ENCODE measurements around the gene FKBP1A. TPM values are rescaled to one million over a fixed set of nuclear protein-coding genes. Genes with fewer than 3 reads are reported as not detected.

FKBP1A gene
- total RNA-seq, 1 experiment from 2014 or later: 158 TPM

GRCh38 chr20:1389703-1390580, 2.9 kb downstream of the FKBP1A start:
- no peak for DNase-seq (ENCODE audit: low spot score)
- in situ Hi-C loops (cut with HindIII; ENCODE audit: low sequenced_read_pairs): no loop called here

- DNase-seq (ENCODE audit: low spot score): no peak
- in situ Hi-C loops (cut with HindIII; ENCODE audit: low sequenced_read_pairs): no loop called here
Observed at GRCh38 chr20:1388741-1389483, 3.9 kb downstream of the FKBP1A start.

- no peak for DNase-seq (ENCODE audit: low spot score)
- in situ Hi-C loops (cut with HindIII; ENCODE audit: low sequenced_read_pairs): no loop called here
Observed at GRCh38 chr20:1388253-1388652, 4.6 kb downstream of the FKBP1A start.

GRCh38 chr20:1386323-1386722, 6.5 kb downstream of the FKBP1A start:
- no peak for DNase-seq (ENCODE audit: low spot score)
- in situ Hi-C loops (cut with HindIII; ENCODE audit: low sequenced_read_pairs): no loop called here

- in situ Hi-C loops (cut with HindIII; ENCODE audit: low sequenced_read_pairs): no loop called here
- DNase-seq (ENCODE audit: low spot score): no peak
Observed at GRCh38 chr20:1383623-1384404, 9.0 kb downstream of the FKBP1A start.

DNA sequence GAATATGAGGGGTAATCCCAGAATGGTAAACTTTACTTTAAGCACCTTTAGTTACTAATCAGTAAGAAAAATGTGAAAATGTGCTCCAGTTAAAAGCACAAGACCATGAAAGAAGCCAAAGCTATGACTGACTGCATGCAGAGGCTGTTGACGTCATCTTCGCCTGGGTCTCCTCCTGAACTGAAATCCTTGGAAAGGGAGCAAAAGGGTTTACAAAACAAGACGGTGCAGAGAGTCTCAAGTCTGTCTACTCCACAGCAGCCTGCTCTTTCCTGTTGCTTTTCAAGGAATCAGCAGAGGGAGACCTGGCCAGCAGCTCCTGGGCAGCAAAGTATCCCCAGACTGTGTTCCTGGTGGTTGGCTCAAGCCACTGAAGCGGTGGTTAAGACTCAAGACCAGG, 10.2 kb downstream of the FKBP1A start:
- in situ Hi-C loops (cut with HindIII; ENCODE audit: low sequenced_read_pairs): no loop called here

GRCh38 chr20:1381753-1382591, 10.9 kb downstream of the FKBP1A start:
- DNase-seq (ENCODE audit: low spot score): peak; percentile 51
- in situ Hi-C loops (cut with HindIII; ENCODE audit: low sequenced_read_pairs): no loop called here

More for the DNA sequence above, 10.2 kb downstream of the FKBP1A start:
- DNase-seq (ENCODE audit: low spot score): no peak

DNA sequence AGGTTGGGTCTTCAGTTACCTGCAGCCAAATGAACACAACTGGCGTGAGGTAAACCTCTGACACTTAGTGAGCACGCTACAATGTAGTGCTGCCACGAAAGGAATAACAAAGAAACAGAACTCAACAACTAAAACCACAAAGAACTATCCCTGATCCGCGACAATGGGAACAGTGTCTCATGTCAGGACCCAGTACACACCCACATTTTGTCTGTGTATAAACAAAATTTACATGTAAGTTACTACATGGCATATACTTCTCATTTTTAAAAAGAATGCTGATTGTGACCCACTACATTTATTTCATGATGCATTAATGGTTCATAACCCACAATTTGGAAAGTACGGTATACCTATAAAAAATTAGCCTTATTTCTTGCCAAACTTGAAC, 14.1 kb downstream of the FKBP1A start:
- DNase-seq (ENCODE audit: low spot score): no peak
- in situ Hi-C loops (cut with HindIII; ENCODE audit: low sequenced_read_pairs): no loop called here

DNA sequence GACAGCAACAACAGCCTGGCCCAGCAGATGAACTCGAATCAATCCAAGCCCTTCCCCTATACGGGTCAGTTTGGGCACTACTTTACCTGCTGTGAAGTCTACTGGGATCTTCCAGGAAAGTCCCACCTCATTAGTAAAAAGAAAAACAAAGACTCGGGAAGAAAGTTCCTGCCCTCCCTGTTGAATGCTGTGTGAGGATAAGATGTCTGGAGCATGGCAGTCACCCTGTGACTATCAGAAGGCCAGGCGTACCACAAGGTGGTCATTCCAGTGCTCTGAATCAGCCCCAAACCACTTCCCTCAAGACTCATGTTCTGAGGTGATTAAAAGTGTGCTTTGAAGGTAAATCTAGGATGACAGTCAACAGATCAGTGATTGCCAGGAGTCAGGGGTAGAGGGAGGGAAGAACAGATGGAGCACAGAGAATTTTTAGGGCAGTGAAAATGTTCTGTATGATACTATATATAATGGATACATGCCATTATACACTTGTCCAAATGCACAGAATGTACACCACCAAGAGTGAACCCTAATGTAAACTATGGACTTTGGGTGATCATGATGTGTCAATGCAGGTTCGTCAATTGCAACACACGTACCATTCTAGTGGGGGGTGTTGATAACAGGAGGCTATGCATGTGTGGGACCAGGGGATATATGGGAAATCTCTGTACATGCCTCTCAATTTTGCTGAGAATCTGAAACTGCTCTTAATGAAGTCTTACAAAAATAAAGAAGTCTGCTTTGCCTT, 14.7 kb downstream of the FKBP1A start:
- in situ Hi-C loops (cut with HindIII; ENCODE audit: low sequenced_read_pairs): no loop called here
- DNase-seq (ENCODE audit: low spot score): no peak

DNA sequence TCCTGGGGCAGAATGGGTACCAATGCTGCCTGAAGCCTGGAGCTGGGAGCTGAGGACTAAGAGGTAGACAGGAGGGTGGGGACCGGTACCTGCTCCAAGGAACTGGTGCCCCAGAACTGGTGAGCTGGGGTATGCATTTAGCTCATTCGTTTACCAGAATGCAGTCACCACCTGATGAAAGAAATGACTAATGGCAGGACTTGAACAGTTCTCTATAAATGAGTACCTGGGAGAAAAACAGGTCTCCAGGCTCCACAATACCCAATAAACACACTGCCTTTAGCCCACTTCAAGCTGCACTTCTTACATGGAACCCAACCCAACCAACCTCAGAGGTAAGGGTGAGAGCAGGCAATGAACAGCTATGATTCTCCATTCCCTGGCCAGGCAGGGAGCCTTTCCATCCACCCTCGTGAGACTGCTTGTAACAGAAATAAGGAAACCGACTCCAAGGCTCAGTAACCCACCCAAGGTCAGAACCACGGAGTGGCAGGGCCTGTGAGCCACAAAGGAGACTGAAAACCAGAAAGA, 15.4 kb downstream of the FKBP1A start:
- in situ Hi-C loops (cut with HindIII; ENCODE audit: low sequenced_read_pairs): no loop called here
- DNase-seq (ENCODE audit: low spot score): no peak

GRCh38 chr20:1376408-1377270, 16.2 kb downstream of the FKBP1A start:
- no peak for DNase-seq (ENCODE audit: low spot score)
- in situ Hi-C loops (cut with HindIII; ENCODE audit: low sequenced_read_pairs): no loop called here

- in situ Hi-C loops (cut with HindIII; ENCODE audit: low sequenced_read_pairs): no loop called here
- no peak for DNase-seq (ENCODE audit: low spot score)
Observed at GRCh38 chr20:1376007-1376406, 16.8 kb downstream of the FKBP1A start.

DNA sequence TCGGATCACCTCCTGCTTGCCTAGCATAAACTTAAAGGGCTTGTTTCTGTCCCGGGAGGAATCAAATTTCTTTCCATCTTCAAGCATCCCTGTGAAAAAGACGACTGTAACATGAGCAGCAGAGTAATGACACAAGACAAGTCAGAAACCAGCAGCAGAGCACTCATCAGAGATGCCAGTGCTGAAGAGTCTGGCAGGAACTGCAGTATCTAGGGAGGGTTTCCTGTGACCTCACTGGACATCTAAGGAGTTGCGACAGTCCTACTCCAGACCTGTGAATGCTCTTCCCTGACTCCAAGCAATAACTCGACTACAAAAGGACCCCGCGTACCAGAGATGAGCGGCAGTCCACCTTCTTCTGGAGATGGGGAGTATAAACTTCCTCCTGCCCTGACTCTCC, 17.3 kb downstream of the FKBP1A start:
- DNase-seq (ENCODE audit: low spot score): no peak
- in situ Hi-C loops (cut with HindIII; ENCODE audit: low sequenced_read_pairs): no loop called here

DNA sequence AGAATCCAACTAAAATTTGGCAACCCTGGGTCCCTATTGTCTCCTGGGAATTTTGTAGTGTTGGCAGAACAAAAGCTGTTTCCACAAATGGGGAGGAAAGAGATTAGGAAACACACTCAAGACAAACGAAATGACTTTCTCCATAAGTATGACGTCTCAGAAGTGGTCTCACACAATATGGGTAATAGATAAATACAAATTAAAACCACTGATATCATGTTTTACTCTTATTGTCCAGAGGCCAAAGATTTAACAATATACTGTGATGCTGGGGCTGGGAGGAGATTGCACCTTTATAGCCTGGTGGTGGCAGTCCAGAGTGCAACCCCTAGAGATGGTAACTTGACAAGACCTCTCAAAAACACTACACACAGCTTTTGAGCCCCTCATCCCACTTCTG, 18.6 kb downstream of the FKBP1A start:
- in situ Hi-C loops (cut with HindIII; ENCODE audit: low sequenced_read_pairs): no loop called here
- DNase-seq (ENCODE audit: low spot score): no peak

DNA sequence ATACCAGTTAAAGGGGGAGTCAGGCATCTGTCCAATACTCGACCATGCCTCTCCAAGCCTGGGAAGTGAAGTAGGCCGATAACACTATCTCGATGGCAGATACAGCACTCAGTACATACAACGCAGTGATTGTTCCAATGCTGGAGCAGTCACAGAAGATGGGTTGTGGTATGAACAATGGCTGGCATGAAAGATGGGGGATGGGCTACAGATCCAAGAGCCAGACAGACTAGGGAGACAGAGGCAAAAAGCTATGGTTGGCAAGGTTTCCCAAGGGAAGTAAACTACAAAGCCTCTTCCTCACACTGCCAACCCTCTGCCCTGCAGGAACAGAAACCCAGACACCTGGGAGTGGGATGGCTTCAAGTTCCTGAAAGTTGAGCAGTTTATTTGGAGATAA, 19.2 kb downstream of the FKBP1A start:
- no peak for DNase-seq (ENCODE audit: low spot score)
- in situ Hi-C loops (cut with HindIII; ENCODE audit: low sequenced_read_pairs): no loop called here

GRCh38 chr20:1373036-1373435, 19.8 kb downstream of the FKBP1A start:
- no peak for DNase-seq (ENCODE audit: low spot score)
- in situ Hi-C loops (cut with HindIII; ENCODE audit: low sequenced_read_pairs): no loop called here

DNA sequence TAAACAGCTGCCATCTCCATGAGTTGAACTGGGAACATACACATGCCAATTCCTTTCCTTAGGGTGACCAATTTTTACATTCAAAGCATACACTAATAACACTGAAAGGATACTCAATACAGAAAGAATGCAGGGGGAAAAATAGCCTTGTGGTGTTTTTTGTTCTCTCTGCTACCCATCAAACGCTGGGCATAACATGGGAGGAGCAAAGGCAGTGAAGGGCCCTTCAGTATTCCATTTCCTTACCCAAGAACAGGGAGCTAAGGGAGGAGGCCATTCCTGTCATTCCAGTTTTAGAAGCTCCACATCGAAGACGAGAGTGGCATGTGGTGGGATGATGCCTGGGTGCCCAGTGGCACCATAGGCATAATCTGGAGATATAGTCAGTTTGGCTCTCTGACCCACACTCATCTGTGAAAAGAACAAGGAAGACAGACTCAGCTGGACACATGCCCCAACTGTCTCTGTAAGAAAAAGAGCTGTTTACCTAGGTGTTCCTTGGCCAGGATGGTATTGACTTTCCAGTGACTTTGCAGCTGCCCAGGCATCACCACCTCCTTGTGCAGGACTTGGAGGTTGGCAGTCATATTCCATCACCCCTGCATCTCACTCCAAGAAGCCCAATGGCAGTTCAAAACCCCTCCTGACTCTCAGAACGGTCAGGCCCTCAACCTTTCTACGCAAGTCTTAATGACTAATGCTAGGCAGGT, 20.9 kb downstream of the FKBP1A start:
- in situ Hi-C loops (cut with HindIII; ENCODE audit: low sequenced_read_pairs): no loop called here
- no peak for DNase-seq (ENCODE audit: low spot score)

Measured in G401 (cell line).